SW480 (cell line): ENCODE measurements around the gene VARS2.

ENCODE experiments used
- DNase-seq: peaks from one replicate; pipeline ENCODE4 v3.0.0-alpha.2; 2016; ENCODE audit warnings: low spot score

Gene VARS2

GRCh38 chr6:30884521-30885480 lies 29.2 kb upstream of the VARS2 start:
- DNase-seq = peak; percentile 55

DNA sequence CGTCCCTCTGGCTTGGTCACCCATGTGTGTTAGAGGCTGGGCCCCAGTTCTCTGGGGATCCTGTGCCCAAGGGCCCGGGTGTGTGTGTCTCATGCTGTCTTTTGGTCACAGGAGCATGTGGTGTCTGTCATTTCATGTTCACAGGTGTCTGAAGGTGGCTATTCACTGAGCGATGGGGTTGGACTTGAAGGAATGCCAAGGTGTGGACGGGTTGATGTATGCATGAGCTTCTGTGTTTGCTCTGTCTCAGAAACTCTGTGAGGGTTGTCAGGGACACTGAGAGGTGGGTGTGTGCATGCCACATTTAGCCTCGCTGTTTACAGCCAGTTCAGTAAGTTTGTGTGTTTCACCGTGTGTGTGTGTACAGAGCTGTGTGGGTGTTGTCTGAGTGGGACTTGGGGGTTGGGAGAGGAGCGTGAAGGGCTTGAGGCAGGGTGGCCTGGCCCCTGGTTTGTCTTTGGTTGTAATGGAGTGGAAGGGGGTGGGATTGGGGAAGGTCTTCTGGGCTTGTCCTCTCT lies 28.5 kb upstream of the VARS2 start:
- DNase-seq = peak; percentile 74

GRCh38 chr6:30885999-30886896 lies 27.8 kb upstream of the VARS2 start:
- peak; percentile 97 for DNase-seq

DNA sequence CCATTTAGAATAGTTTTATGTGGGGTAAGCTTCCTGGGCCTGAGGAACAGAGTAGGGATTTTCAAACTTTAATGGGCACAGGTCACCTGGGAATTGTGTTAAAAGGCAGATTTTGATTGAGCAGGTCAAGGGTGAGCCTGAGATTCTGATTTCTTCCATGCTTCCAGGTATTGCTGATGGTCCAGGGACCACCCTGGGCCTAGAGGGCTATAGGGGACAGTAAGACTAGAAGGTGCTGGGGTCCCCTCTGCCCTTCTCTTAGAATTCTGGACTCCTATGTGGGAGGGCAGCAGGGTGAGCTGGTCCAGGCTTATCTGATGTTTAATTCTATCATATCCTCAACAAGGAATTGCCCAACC lies 27.2 kb upstream of the VARS2 start:
- DNase-seq = no peak

DNA sequence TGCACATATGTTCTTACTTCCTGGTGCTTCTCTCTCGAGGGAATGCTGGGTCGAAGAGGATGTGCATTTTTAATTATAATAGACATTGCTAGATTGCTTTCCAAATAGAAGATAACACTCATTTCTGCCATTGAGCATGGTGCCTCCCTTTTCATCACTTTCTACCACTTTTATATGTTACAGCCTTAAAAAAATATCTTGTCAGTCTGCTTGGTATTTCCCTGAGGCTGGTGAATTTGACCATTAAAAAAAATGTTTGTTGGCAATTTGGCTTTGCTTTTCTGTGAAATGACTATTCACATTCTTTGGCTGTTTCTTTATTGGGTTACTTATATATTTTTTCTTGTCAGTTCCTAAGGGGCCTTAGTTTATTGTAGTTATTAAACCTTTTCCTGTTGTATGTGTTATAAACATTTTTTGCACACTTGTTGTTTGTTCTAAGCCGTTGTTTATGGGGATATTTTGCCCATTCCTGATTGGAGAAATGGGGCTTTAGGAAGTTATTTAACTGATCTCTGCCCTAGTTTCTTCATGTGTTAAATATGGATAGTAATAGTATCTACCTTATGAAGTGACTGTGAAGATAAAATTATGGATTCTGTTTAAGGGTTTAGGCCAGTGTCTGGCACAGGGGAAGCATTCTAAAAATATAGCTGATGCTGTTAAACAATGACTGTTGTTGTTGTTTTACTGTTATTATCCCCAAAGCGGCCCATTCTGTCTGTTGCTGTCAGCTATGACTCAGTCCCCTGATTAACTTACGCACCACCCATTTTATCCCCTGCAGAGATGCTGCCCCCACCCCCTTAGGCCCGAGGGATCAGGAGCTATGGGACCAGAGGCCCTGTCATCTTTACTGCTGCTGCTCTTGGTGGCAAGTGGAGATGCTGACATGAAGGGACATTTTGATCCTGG lies 25.9 kb upstream of the VARS2 start:
- DNase-seq = no peak

DNA sequence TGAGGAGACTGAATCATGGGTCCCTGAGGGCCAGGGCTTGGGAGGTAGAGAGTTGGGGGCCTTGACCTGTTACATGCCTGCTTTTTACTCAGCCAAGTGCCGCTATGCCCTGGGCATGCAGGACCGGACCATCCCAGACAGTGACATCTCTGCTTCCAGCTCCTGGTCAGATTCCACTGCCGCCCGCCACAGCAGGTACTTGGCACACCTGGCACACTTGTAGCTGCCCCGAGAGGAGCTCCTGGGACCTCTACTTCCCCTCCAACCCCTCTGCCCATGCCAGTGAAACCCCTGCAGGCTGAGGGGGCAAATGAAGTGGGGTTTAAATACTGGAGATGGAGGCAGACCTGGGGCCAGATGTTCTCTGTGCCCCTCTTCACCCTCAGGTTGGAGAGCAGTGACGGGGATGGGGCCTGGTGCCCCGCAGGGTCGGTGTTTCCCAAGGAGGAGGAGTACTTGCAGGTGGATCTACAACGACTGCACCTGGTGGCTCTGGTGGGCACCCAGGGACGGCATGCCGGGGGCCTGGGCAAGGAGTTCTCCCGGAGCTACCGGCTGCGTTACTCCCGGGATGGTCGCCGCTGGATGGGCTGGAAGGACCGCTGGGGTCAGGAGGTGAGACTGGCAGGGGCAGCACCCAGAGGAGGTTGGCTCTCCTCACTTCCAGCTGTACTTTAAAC lies 25.1 kb upstream of the VARS2 start:
- no peak for DNase-seq

DNA sequence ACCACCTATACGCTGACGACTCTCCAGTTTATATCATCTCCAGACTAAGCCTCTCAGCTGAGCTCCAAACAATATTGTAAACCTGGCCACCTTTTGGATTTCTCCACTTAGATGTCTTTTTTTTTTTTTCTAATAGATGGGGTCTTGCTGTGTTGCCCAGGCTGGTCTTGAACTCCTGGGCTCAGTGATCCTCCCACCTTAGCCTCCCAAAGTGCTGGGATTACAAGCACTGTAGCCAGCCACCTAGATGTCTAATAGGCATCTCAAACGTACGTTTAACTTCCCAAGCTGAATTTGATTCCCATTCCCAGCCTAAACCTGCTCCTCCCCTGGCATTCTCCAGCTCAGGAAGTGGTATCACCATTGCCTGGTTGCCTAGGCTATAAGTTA lies 24.5 kb upstream of the VARS2 start:
- DNase-seq = no peak

DNA sequence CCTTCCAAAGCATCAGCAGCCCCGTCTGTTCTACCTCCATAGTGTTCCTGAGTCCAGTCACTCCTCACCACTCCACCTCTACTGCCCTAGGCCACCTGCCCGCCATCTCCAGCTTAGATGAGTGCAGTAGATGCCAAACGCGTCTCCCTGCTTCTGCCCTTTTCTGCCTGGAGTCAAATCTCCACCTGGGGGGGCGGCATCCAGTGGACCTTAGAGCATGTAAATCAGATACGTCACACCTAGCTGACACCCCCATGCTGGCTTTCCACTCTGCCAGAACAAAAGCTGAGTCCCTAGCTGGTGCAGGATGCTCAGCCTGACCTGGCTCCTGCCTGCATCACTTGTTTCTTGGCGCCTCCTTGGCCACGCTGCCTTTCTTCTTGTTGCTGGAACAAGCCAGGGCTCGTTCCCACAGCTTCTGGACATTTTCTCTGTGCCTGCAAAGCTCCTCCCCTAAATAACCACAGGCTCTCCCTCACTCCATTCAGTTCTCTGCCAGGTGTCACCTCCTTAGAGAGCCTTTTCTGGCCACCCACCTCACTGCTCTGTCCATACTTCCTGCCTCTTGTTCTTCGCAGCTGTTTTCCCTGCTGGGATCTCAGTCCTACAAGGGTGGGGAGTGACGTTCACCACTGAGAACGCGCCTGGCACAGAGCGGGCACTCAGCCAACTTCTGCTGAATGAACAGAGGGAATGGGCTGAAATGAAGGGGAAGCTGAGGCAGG lies 24.0 kb upstream of the VARS2 start:
- no peak for DNase-seq

- DNase-seq = no peak
Observed at GRCh38 chr6:30890646-30891449, 23.2 kb upstream of the VARS2 start.

DNA sequence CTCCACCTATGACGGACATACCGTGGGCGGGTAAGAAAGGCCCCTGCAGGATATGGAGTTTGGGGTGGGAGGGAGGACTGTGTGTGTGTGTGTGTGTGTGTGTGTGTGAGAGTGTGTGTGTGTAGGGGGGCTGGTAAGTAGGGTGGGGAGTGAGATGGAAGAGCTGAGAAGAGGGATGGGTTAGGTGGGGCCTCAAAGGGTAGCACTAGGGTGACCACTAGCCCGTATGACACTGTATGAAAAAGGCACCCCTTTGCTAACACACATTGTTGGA lies 22.7 kb upstream of the VARS2 start:
- DNase-seq = no peak

DNA sequence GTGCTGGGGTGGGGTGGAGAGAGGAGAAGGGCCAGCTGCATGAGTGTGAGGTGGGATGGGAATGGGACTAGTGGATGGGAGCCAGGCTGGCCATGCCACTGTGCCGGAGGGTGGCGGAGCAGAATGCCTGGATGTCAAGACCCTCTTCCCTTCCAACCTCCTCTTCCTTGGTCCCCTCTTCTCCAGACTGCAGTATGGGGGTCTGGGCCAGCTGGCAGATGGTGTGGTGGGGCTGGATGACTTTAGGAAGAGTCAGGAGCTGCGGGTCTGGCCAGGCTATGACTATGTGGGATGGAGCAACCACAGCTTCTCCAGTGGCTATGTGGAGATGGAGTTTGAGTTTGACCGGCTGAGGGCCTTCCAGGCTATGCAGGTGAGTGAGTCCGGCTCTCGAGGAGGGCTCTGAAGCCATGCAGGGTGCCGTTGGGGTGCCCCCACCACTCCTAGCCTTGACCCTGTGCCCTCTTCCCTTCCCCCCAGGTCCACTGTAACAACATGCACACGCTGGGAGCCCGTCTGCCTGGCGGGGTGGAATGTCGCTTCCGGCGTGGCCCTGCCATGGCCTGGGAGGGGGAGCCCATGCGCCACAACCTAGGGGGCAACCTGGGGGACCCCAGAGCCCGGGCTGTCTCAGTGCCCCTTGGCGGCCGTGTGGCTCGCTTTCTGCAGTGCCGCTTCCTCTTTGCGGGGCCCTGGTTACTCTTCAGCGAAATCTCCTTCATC lies 22.1 kb upstream of the VARS2 start:
- DNase-seq = no peak

GRCh38 chr6:30893001-30893591 lies 20.9 kb upstream of the VARS2 start:
- DNase-seq = no peak

GRCh38 chr6:30893666-30894065 lies 20.4 kb upstream of the VARS2 start:
- no peak for DNase-seq

DNA sequence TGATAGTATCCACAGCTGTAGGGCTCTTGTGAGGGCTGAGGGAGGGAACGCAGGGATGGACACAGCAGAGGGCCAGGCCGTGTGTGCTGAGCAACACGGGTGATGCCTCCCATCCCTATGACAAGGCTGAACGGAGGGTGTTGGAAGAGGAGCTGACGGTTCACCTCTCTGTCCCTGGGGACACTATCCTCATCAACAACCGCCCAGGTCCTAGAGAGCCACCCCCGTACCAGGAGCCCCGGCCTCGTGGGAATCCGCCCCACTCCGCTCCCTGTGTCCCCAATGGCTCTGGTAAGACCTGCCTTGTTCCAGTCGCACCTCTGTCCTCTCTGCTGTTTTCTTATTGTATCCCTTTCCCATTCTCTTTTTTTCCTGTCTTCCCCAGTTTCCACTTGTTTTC lies 19.7 kb upstream of the VARS2 start:
- no peak for DNase-seq

GRCh38 chr6:30894935-30895334 lies 19.1 kb upstream of the VARS2 start:
- DNase-seq = no peak

DNA sequence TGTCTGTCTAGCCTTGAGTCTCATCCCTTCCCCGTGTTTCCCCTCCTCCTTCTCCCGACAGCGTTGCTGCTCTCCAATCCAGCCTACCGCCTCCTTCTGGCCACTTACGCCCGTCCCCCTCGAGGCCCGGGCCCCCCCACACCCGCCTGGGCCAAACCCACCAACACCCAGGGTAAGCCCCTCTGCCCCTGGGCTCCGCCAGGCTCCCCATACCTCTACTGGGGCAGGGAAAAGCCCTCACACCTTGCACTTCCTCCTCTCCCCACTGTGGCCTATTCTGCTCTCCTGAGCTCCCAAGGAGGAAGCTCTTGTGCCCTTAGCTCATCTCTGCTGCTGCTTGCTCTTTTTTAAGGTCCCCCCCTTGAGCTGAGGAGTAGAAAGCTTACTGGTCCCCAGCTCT lies 18.7 kb upstream of the VARS2 start:
- DNase-seq = no peak

DNA sequence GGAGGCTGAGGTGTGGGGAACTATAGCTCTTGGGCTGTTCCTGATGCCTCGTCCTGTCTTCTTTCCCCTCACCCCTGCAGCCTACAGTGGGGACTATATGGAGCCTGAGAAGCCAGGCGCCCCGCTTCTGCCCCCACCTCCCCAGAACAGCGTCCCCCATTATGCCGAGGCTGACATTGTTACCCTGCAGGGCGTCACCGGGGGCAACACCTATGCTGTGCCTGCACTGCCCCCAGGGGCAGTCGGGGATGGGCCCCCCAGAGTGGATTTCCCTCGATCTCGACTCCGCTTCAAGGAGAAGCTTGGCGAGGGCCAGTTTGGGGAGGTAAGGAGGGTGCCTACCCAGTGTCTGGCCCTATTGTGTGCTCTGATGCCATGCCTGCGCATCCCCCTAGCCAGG lies 17.5 kb upstream of the VARS2 start:
- no peak for DNase-seq

- DNase-seq = no peak
Observed at GRCh38 chr6:30897882-30898281, 16.2 kb upstream of the VARS2 start.
